ENCODE measurements around the gene DLGAP1.

The DLGAP1 gene

GRCh38 chr18:3498698-3499471, 956.2 kb downstream of the DLGAP1 start:
- Histone ChIP-seq H3K23ac (ENCODE audit: low read depth, low read length, poor library complexity) (no peak overlapping the region), H2BK12ac (ENCODE audit: low read length) (no peak overlapping the region), H3K9me3 (replicated peaks in 1 of 2; ENCODE audit: control insufficient read depth in 2 of 2, insufficient read depth in 1 of 2, low read depth in 1 of 2, low read length in 2 of 2) (no peaks in the 10 kb centered on the region), H3K9ac (ENCODE audit: low read depth, low read length, poor library complexity) (no peak overlapping the region), H3K4me2 (ENCODE audit: insufficient read depth, low read length, poor library complexity, severe bottlenecking) (peak overlapping the region; percentile 80), H2BK120ac (ENCODE audit: low read depth, low read length) (no peak overlapping the region), H3K36me3 (replicated peaks in 1 of 2; ENCODE audit: control insufficient read depth in 2 of 2, insufficient read depth in 2 of 2, low read length in 2 of 2) (no peaks in the 10 kb centered on the region), H3K79me1 (ENCODE audit: low read depth, low read length) (no peaks in the 10 kb centered on the region), H3K18ac (ENCODE audit: low read length) (peak overlapping the region; percentile 50), H4K91ac (ENCODE audit: low read depth, low read length, poor library complexity) (no peak overlapping the region), H3K4me1 (ENCODE audit: control insufficient read depth in 2 of 2, insufficient read depth in 1 of 2, low read depth in 1 of 2, low read length in 2 of 2) (peaks cover 3 to 5% of the 10 kb centered on the region in 2 donors), H4K8ac (ENCODE audit: low read depth, low read length) (no peak overlapping the region), H3K4ac (ENCODE audit: low read length) (no peak overlapping the region), H2BK15ac (ENCODE audit: low read length) (no peak overlapping the region), H3K27me3 (ENCODE audit: control insufficient read depth in 3 of 3, insufficient read depth in 3 of 3, low read depth in 1 of 3, low read length in 3 of 3) (peaks cover 0 to 11% (median 2%) of the 10 kb centered on the region in 3 experiments), H2AK5ac (ENCODE audit: low read depth, low read length) (no peak overlapping the region), H3K14ac (ENCODE audit: low read length) (no peak overlapping the region), H3K27ac (replicated peaks; ENCODE audit: low read length) (no peak overlapping the region), H2BK5ac (ENCODE audit: low read length) (no peak overlapping the region), H2AFZ (ENCODE audit: low read length) (peak overlapping the region; percentile 86), H3K4me3 (ENCODE audit: low read length in 2 of 2) (peak overlapping the region; percentile 44 to 73)
- WGBS, 2 donors (ENCODE audit: extremely low coverage in 2 of 2, insufficient read length in 2 of 2, insufficient replicate concordance in 1 of 2): no CpG with 5 or more reads among the region's 58 CpGs
- peak; percentile 53 for DNase-seq (ENCODE audit: low spot score)

GRCh38 chr18:3495691-3496430, 959.2 kb downstream of the DLGAP1 start:
- DNase-seq (ENCODE audit: low spot score): no peak
- H2BK15ac ChIP-seq (ENCODE audit: low read length): no peak overlapping the region
- peaks cover 5% of the 10 kb centered on the region in 2 donors for H3K4me1 ChIP-seq (ENCODE audit: control insufficient read depth in 2 of 2, insufficient read depth in 1 of 2, low read depth in 1 of 2, low read length in 2 of 2)
- no peak overlapping the region for H3K4me3 ChIP-seq (ENCODE audit: low read length in 2 of 2)
- no peak overlapping the region for H3K14ac ChIP-seq (ENCODE audit: low read length)
- no peak overlapping the region for H3K9ac ChIP-seq (ENCODE audit: low read depth, low read length, poor library complexity)
- no peaks in the 10 kb centered on the region for H3K36me3 ChIP-seq (replicated peaks in 1 of 2; ENCODE audit: control insufficient read depth in 2 of 2, insufficient read depth in 2 of 2, low read length in 2 of 2)
- no peak overlapping the region for H2BK120ac ChIP-seq (ENCODE audit: low read depth, low read length)
- no peak overlapping the region for H3K23ac ChIP-seq (ENCODE audit: low read depth, low read length, poor library complexity)
- H4K8ac ChIP-seq (ENCODE audit: low read depth, low read length): no peak overlapping the region
- no peak overlapping the region for H3K18ac ChIP-seq (ENCODE audit: low read length)
- no peak overlapping the region for H2AK5ac ChIP-seq (ENCODE audit: low read depth, low read length)
- no peak overlapping the region for H4K91ac ChIP-seq (ENCODE audit: low read depth, low read length, poor library complexity)
- no peak overlapping the region for H3K27ac ChIP-seq (replicated peaks; ENCODE audit: low read length)
- no peak overlapping the region for H3K4me2 ChIP-seq (ENCODE audit: insufficient read depth, low read length, poor library complexity, severe bottlenecking)
- H2AFZ ChIP-seq (ENCODE audit: low read length): no peak overlapping the region
- no peak overlapping the region for H2BK5ac ChIP-seq (ENCODE audit: low read length)
- H3K9me3 ChIP-seq (replicated peaks in 1 of 2; ENCODE audit: control insufficient read depth in 2 of 2, insufficient read depth in 1 of 2, low read depth in 1 of 2, low read length in 2 of 2): no peaks in the 10 kb centered on the region
- H3K27me3 ChIP-seq (ENCODE audit: control insufficient read depth in 3 of 3, insufficient read depth in 3 of 3, low read depth in 1 of 3, low read length in 3 of 3): peaks cover 0 to 11% (median 2%) of the 10 kb centered on the region in 3 experiments
- no peak overlapping the region for H2BK12ac ChIP-seq (ENCODE audit: low read length)
- H3K79me1 ChIP-seq (ENCODE audit: low read depth, low read length): no peaks in the 10 kb centered on the region
- WGBS, 2 donors (ENCODE audit: extremely low coverage in 2 of 2, insufficient read length in 2 of 2, insufficient replicate concordance in 1 of 2): no CpG with 5 or more reads among the region's 7 CpGs
- no peak overlapping the region for H3K4ac ChIP-seq (ENCODE audit: low read length)

- Histone ChIP-seq H3K9ac (ENCODE audit: low read depth, low read length, poor library complexity) (no peak overlapping the region), H3K4me3 (ENCODE audit: low read length in 2 of 2) (no peak overlapping the region), H3K23ac (ENCODE audit: low read depth, low read length, poor library complexity) (no peak overlapping the region), H3K18ac (ENCODE audit: low read length) (no peak overlapping the region), H4K91ac (ENCODE audit: low read depth, low read length, poor library complexity) (no peak overlapping the region), H3K9me3 (replicated peaks in 1 of 2; ENCODE audit: control insufficient read depth in 2 of 2, insufficient read depth in 1 of 2, low read depth in 1 of 2, low read length in 2 of 2) (no peaks in the 10 kb centered on the region), H2AK5ac (ENCODE audit: low read depth, low read length) (no peak overlapping the region), H2BK5ac (ENCODE audit: low read length) (no peak overlapping the region), H2BK15ac (ENCODE audit: low read length) (no peak overlapping the region), H3K4me1 (ENCODE audit: control insufficient read depth in 2 of 2, insufficient read depth in 1 of 2, low read depth in 1 of 2, low read length in 2 of 2) (peaks cover 0 to 5% of the 10 kb centered on the region in 2 donors), H2AFZ (ENCODE audit: low read length) (no peak overlapping the region), H3K4ac (ENCODE audit: low read length) (no peak overlapping the region), H2BK12ac (ENCODE audit: low read length) (no peak overlapping the region), H3K27ac (replicated peaks; ENCODE audit: low read length) (no peak overlapping the region), H3K27me3 (ENCODE audit: control insufficient read depth in 3 of 3, insufficient read depth in 3 of 3, low read depth in 1 of 3, low read length in 3 of 3) (peaks cover 0 to 9% (median 2%) of the 10 kb centered on the region in 3 experiments), H3K36me3 (replicated peaks in 1 of 2; ENCODE audit: control insufficient read depth in 2 of 2, insufficient read depth in 2 of 2, low read length in 2 of 2) (no peaks in the 10 kb centered on the region), H3K4me2 (ENCODE audit: insufficient read depth, low read length, poor library complexity, severe bottlenecking) (no peak overlapping the region), H2BK120ac (ENCODE audit: low read depth, low read length) (no peak overlapping the region), H3K14ac (ENCODE audit: low read length) (no peak overlapping the region), H4K8ac (ENCODE audit: low read depth, low read length) (no peak overlapping the region), H3K79me1 (ENCODE audit: low read depth, low read length) (no peaks in the 10 kb centered on the region)
- no peak for DNase-seq (ENCODE audit: low spot score)
- WGBS, 2 donors (ENCODE audit: extremely low coverage in 2 of 2, insufficient read length in 2 of 2, insufficient replicate concordance in 1 of 2): no CpG with 5 or more reads among the region's 5 CpGs
Observed at GRCh38 chr18:3494569-3494968, 960.5 kb downstream of the DLGAP1 start.

- no peak for DNase-seq (ENCODE audit: low spot score)
- Histone ChIP-seq H3K4me3 (ENCODE audit: low read length in 2 of 2) (no peak overlapping the region), H4K91ac (ENCODE audit: low read depth, low read length, poor library complexity) (no peak overlapping the region), H3K9ac (ENCODE audit: low read depth, low read length, poor library complexity) (no peak overlapping the region), H3K4me1 (ENCODE audit: control insufficient read depth in 2 of 2, insufficient read depth in 1 of 2, low read depth in 1 of 2, low read length in 2 of 2) (peaks cover 0 to 5% of the 10 kb centered on the region in 2 donors), H3K36me3 (replicated peaks in 1 of 2; ENCODE audit: control insufficient read depth in 2 of 2, insufficient read depth in 2 of 2, low read length in 2 of 2) (no peaks in the 10 kb centered on the region), H4K8ac (ENCODE audit: low read depth, low read length) (no peak overlapping the region), H2BK120ac (ENCODE audit: low read depth, low read length) (no peak overlapping the region), H3K27me3 (ENCODE audit: control insufficient read depth in 3 of 3, insufficient read depth in 3 of 3, low read depth in 1 of 3, low read length in 3 of 3) (peaks cover 0 to 9% (median 2%) of the 10 kb centered on the region in 3 experiments), H3K4ac (ENCODE audit: low read length) (no peak overlapping the region), H3K14ac (ENCODE audit: low read length) (no peak overlapping the region), H3K79me1 (ENCODE audit: low read depth, low read length) (no peaks in the 10 kb centered on the region), H2BK15ac (ENCODE audit: low read length) (no peak overlapping the region), H3K4me2 (ENCODE audit: insufficient read depth, low read length, poor library complexity, severe bottlenecking) (no peak overlapping the region), H3K9me3 (replicated peaks in 1 of 2; ENCODE audit: control insufficient read depth in 2 of 2, insufficient read depth in 1 of 2, low read depth in 1 of 2, low read length in 2 of 2) (no peaks in the 10 kb centered on the region), H3K27ac (replicated peaks; ENCODE audit: low read length) (no peak overlapping the region), H3K18ac (ENCODE audit: low read length) (no peak overlapping the region), H2BK12ac (ENCODE audit: low read length) (no peak overlapping the region), H3K23ac (ENCODE audit: low read depth, low read length, poor library complexity) (no peak overlapping the region), H2AFZ (ENCODE audit: low read length) (no peak overlapping the region), H2BK5ac (ENCODE audit: low read length) (no peak overlapping the region), H2AK5ac (ENCODE audit: low read depth, low read length) (no peak overlapping the region)
- WGBS, 2 donors (ENCODE audit: extremely low coverage in 2 of 2, insufficient read length in 2 of 2, insufficient replicate concordance in 1 of 2): no CpG with 5 or more reads among the region's 4 CpGs
Observed at GRCh38 chr18:3494245-3494526, 960.9 kb downstream of the DLGAP1 start.

All from neuronal stem cell (in vitro differentiated cells).